GM19035 (cell line): ENCODE measurements around the gene HOXB4.

Experiments used
- ATAC-seq: cut with Tn5 transposase; IDR thresholded peaks from one replicate; pipeline ENCODE4 v1.9.1; 2021; ENCODE audit not compliant: unreplicated experiment

The HOXB4 gene

GRCh38 chr17:48615047-48615962, 37.2 kb upstream of the HOXB4 start, which contains the start of gene HOXB8:
Gene HOXB8, minus strand, starts transcription at chr17:48615292. Its CDS starts 588 bp downstream, at chr17:48614704.
- ATAC-seq: no peak

GRCh38 chr17:48613862-48614694, 35.9 kb upstream of the HOXB4 start:
- ATAC-seq: no peak

- ATAC-seq: no peak
These were observed 34.9 kb upstream of the HOXB4 start for GRCh38 chr17:48612854-48613691.

GRCh38 chr17:48612456-48612853, 34.3 kb upstream of the HOXB4 start:
- ATAC-seq: no peak

GRCh38 chr17:48611681-48612455, 33.7 kb upstream of the HOXB4 start:
- ATAC-seq: no peak

- no peak for ATAC-seq
These were observed 33.1 kb upstream of the HOXB4 start for GRCh38 chr17:48611213-48611612.

- peak; percentile 49 for ATAC-seq
These were observed 32.4 kb upstream of the HOXB4 start, which contains the start of gene HOXB7 for GRCh38 chr17:48610282-48611211. Gene HOXB7, minus strand, starts transcription at chr17:48611017. Its CDS starts 99 bp downstream, at chr17:48610918.

- ATAC-seq: no peak
These were observed 31.7 kb upstream of the HOXB4 start for GRCh38 chr17:48609759-48610281.

GRCh38 chr17:48609033-48609432, 30.9 kb upstream of the HOXB4 start:
- no peak for ATAC-seq

GRCh38 chr17:48608494-48608834, 30.3 kb upstream of the HOXB4 start:
- no peak for ATAC-seq

- no peak for ATAC-seq
These were observed 28.9 kb upstream of the HOXB4 start for GRCh38 chr17:48606892-48607614.

- no peak for ATAC-seq
These were observed 28.1 kb upstream of the HOXB4 start for GRCh38 chr17:48605991-48606891.

GRCh38 chr17:48605409-48605919, 27.3 kb upstream of the HOXB4 start:
- ATAC-seq: no peak

GRCh38 chr17:48604770-48605329, 26.7 kb upstream of the HOXB4 start, which contains the start of gene HOXB6:
Gene HOXB6, minus strand, starts transcription at chr17:48604986. Its CDS starts 6,836 bp downstream, at chr17:48598150.
- ATAC-seq: no peak

GRCh38 chr17:48603959-48604769, 26.0 kb upstream of the HOXB4 start:
- no peak for ATAC-seq
